K562 (cell line): ENCODE data around the gene HPDL. TPM values are rescaled to one million over a fixed set of nuclear protein-coding genes. Genes with fewer than 3 reads are reported as not detected.
A peak's percentile ranks its signal among the peaks of the same experiment; 100 is the strongest.

Source experiments
- ARID1B ChIP-seq: fragments of 450-650 bp; IDR thresholded peaks from 2 replicates; pipeline ENCODE4 v1.6.1; 2016; ENCODE audit warnings: antibody characterized with exemption, mild to moderate bottlenecking, inconsistent platforms
- ATF4 ChIP-seq: fragments of 450-650 bp; formaldehyde crosslinking; IDR thresholded peaks from 2 replicates; pipeline ENCODE4 v1.4.0; 2022; ENCODE audit warnings: mild to moderate bottlenecking, moderate library complexity
- CBX8 ChIP-seq: fragments of 200-600 bp; sonication (generic); IDR thresholded peaks from 2 replicates; pipeline ENCODE4 v1.6.1; 2012; ENCODE audit warnings: borderline replicate concordance, mixed run types, low read depth, mild to moderate bottlenecking, moderate library complexity, mixed read lengths, low read length, control low read depth, inconsistent platforms; ENCODE audit not compliant: poor library complexity, severe bottlenecking; ENCODE audit errors: extremely low read depth
- COPS2 ChIP-seq: fragments of 450-650 bp; conservative IDR thresholded peaks from 2 replicates; pipeline ENCODE4 v1.6.1; 2016; ENCODE audit warnings: mild to moderate bottlenecking, moderate library complexity
- DACH1 ChIP-seq: fragments of 450-650 bp; IDR thresholded peaks from 2 replicates; pipeline ENCODE4 v1.6.1; 2018; ENCODE audit not compliant: partially characterized antibody
- EP400 ChIP-seq: fragments of 450-650 bp; IDR thresholded peaks from 2 replicates; pipeline ENCODE4 v1.6.1; 2017; ENCODE audit warnings: antibody characterized with exemption, mild to moderate bottlenecking, moderate library complexity
- ETS2 ChIP-seq: IDR thresholded peaks from 2 replicates; pipeline ENCODE4 v1.6.1; 2016; ENCODE audit warnings: borderline replicate concordance, missing genetic modification characterization, mild to moderate bottlenecking, moderate library complexity, missing compliant biosample characterization; ENCODE audit not compliant: poor library complexity, severe bottlenecking
- FOXK2 ChIP-seq, 2 experiments: fragments of 450-650 bp; IDR thresholded peaks in 1 of 2; conservative IDR thresholded peaks in 1 of 2; 2 replicates each; pipeline ENCODE4 v1.6.1; 2016; ENCODE audit warnings: low read depth in 2 of 2, mild to moderate bottlenecking in 1 of 2
- HDGF ChIP-seq: fragments of 450-650 bp; IDR thresholded peaks from 2 replicates; pipeline ENCODE4 v1.6.1; 2016
- HIVEP1 ChIP-seq: fragments of 250-450 bp; sonication (Bioruptor Pico); IDR thresholded peaks from 2 replicates; pipeline ENCODE4 v1.4.0; 2020; ENCODE audit warnings: mild to moderate bottlenecking
- KLF10 ChIP-seq: fragments of 250-450 bp; sonication (Bioruptor Pico); IDR thresholded peaks from 2 replicates; pipeline ENCODE4 v1.6.1; 2021; ENCODE audit warnings: matching md5 sums
- TEAD1 ChIP-seq, 2 experiments: fragments of 450-650 bp in 1 of 2; sonication (generic) in 1 of 2; formaldehyde crosslinking; IDR thresholded peaks; 2 replicates each; pipeline versions ENCODE4 v1.4.0 to v1.8.0; 2020 to 2022; ENCODE audit warnings: mild to moderate bottlenecking in 2 of 2, missing genetic modification reagents in 1 of 2
- XRCC3 ChIP-seq: fragments of 450-650 bp; IDR thresholded peaks from 2 replicates; pipeline ENCODE4 v1.6.1; 2017; ENCODE audit warnings: mild to moderate bottlenecking, moderate library complexity
- ZNF143 ChIP-seq: sonication (generic); formaldehyde crosslinking; IDR thresholded peaks from 2 replicates; pipeline ENCODE4 v1.9.0; 2022; ENCODE audit warnings: mild to moderate bottlenecking, missing genetic modification reagents
- ZNF592 ChIP-seq: fragments of 450-650 bp; IDR thresholded peaks from 2 replicates; pipeline ENCODE4 v1.6.1; 2017; ENCODE audit warnings: antibody characterized with exemption, mild to moderate bottlenecking
- ZNF695 ChIP-seq: fragments of 450-650 bp; formaldehyde crosslinking; IDR thresholded peaks from 2 replicates; pipeline ENCODE4 v1.4.0; 2020; ENCODE audit warnings: mild to moderate bottlenecking, moderate library complexity
- ZNF76 ChIP-seq: fragments of 250-450 bp; sonication (Bioruptor Pico); IDR thresholded peaks from 2 replicates; pipeline ENCODE4 v1.4.0; 2020; ENCODE audit warnings: mild to moderate bottlenecking, moderate library complexity, borderline replicate concordance
- polyA plus RNA-seq, 8 experiments: library from polyadenylated mRNA; depleted of rRNA in 4 of 8; stranded (reverse) in 5 of 8; unstranded in 3 of 8; fragments of >200 nt; fragmentation: Nextera tagmentation in 2 of 8; fragmentation: Illumina TruSeq in 1 of 8; extraction: Ambion mirVana in 2 of 8; extraction: Trizol in 1 of 8; gene quantifications; 2 replicates each; pipeline versions ENCODE4 v1.2.1 to v1.2.3, GENCODE V29; 2011 to 2014; ENCODE audit warnings: inconsistent platforms in 1 of 8, missing spikeins in 1 of 8
- total RNA-seq, 7 experiments: library from RNA; depleted of rRNA in 6 of 7; stranded (reverse); fragments of >200 nt in 6 of 7; fragmentation: Illumina TruSeq in 2 of 7; extraction: Trizol in 2 of 7; gene quantifications; 2 replicates each; pipeline versions ENCODE4 v1.2.1 to v1.2.3, GENCODE V29; 2011 to 2021; ENCODE audit warnings: low replicate concordance in 1 of 7
- TF ChIP-seq, protein P1 (sequence below): fragments of 250-450 bp; sonication (Bioruptor Pico); IDR thresholded peaks from 2 replicates; pipeline ENCODE4 v1.4.0; 2020; ENCODE audit warnings: borderline replicate concordance
- TF ChIP-seq, protein P2 (sequence below): IDR thresholded peaks from 2 replicates; pipeline ENCODE4 v1.6.1; 2012; ENCODE audit warnings: low read depth, low read length, improper control_type of control experiment, borderline replicate concordance

The HPDL gene
- total and polyA plus RNA-seq, 9 of the 15 experiments (the other 6 are each of a cell fraction or from before 2014, with no cell fraction given): not detected

DNA sequence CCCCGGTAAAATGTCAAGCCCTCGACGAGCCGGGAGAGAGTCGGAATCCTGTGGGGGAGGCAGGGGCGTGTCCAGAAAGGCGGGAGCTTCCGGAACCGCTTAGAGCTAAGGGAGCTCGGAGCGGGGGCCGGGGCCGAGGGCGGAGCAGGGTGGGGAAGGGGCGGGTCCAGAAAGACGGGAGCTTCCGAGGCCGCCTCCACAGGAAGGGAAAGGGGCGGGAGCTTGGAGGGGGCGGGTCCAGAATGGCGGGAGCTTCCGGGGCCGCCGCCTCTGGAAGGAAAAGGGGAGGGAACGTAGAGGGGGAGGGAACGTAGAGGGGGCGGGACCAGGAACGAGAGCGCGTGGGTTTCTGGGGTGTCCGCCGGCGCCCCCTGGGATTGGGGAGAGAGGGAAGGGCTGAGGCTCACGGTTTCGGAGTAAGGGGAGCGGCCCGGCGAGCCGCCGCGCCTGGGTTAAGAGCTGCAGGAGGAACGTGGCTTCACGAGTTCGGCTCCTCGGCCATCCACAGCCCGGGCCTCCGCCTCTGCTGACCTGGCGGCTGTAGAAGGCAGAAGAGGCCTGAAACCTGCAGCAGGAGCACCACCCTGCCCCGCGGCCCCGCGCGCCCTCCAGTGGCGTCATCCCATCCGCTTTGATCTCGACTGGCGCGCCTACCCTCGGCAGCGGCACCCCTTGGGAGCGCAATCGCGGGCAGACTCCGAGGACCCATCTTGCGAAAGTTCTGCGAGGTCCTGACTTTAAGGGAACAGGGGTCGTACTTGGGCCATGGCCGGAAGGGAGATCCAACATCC is 23.0 kb upstream of the HPDL start (continued):
- peak; percentile 50 to 52; a peak in 3 of 4 replicates for TF ChIP-seq FOXK2 (conservative IDR thresholded peaks at IDR 0.05 in 1 of 2, IDR thresholded peaks at IDR 0.05 in 1 of 2; ENCODE audit: low read depth in 2 of 2)
- no peak for TF ChIP-seq HDGF
- no peak for TF ChIP-seq DACH1
- TF ChIP-seq HIVEP1 (CRISPR knock-in tag): no peak
- TF ChIP-seq XRCC3: no peak
- TF ChIP-seq ETS2 (tag): no peak
- TF ChIP-seq COPS2: no peak
- TF ChIP-seq ZNF695 (CRISPR knock-in tag): 0 out of 2 replicates have a peak, but pooled peaks have one; percentile 39
- TF ChIP-seq ATF4 (CRISPR knock-in tag): 0 out of 2 replicates have a peak, but pooled peaks have one; percentile 46
- peak; percentile 52 for TF ChIP-seq ARID1B
- no peak for TF ChIP-seq KLF10
- TF ChIP-seq, protein P1, sequence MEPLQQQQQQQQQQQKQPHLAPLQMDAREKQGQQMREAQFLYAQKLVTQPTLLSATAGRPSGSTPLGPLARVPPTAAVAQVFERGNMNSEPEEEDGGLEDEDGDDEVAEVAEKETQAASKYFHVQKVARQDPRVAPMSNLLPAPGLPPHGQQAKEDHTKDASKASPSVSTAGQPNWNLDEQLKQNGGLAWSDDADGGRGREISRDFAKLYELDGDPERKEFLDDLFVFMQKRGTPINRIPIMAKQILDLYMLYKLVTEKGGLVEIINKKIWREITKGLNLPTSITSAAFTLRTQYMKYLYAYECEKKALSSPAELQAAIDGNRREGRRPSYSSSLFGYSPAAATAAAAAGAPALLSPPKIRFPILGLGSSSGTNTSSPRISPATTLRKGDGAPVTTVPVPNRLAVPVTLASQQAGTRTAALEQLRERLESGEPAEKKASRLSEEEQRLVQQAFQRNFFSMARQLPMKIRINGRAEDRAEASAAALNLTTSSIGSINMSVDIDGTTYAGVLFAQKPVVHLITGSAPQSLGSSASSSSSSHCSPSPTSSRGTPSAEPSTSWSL (CRISPR knock-in tag): 0 out of 2 replicates have a peak, but pooled peaks have one; percentile 13
- TF ChIP-seq ZNF76 (CRISPR knock-in tag): no peak
- TF ChIP-seq, protein P2, sequence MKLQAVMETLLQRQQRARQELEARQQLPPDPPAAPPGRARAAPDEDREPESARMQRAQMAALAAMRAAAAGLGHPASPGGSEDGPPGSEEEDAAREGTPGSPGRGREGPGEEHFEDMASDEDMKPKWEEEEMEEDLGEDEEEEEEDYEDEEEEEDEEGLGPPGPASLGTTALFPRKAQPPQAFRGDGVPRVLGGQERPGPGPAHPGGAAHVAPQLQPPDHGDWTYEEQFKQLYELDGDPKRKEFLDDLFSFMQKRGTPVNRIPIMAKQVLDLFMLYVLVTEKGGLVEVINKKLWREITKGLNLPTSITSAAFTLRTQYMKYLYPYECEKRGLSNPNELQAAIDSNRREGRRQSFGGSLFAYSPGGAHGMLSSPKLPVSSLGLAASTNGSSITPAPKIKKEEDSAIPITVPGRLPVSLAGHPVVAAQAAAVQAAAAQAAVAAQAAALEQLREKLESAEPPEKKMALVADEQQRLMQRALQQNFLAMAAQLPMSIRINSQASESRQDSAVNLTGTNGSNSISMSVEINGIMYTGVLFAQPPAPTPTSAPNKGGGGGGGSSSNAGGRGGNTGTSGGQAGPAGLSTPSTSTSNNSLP: no peak
- no peak for TF ChIP-seq CBX8
- TF ChIP-seq TEAD1 (CRISPR knock-in tag; IDR thresholded peaks at IDR 0.05): peak; percentile 23 to 76; a peak in 1 of 4 replicates
- peak; percentile 63 for TF ChIP-seq ZNF143
- peak; percentile 58 for TF ChIP-seq ZNF592
- peak; percentile 97 for TF ChIP-seq EP400
